Endothelial cell of umbilical vein (primary cell): ENCODE data around the gene CHN2.

ENCODE experiments used
- CTCF ChIP-seq, 2 donors: IDR thresholded peaks; 1 replicate in 1 of 2; 2 replicates in 1 of 2; pipeline ENCODE4 v1.5.1; 2011; ENCODE audit warnings: low read length in 2 of 2, mild to moderate bottlenecking in 2 of 2, moderate library complexity in 2 of 2, control low read depth in 1 of 2, inconsistent platforms in 1 of 2, low read depth in 1 of 2; ENCODE audit not compliant: insufficient read depth in 1 of 2; ENCODE audit errors: extremely low read depth in 1 of 2
- MYC ChIP-seq: IDR thresholded peaks from one replicate; pipeline ENCODE4 v1.6.1; 2011; ENCODE audit warnings: mild to moderate bottlenecking, low read depth, low read length
- POLR2A ChIP-seq: IDR thresholded peaks from 2 replicates; pipeline ENCODE4 v1.6.1; 2012; ENCODE audit warnings: low read depth, mild to moderate bottlenecking, control low read depth, low read length

GRCh38 chr7:29214816-29215215, 20.2 kb downstream of the CHN2 start:
- TF ChIP-seq CTCF (IDR thresholded peaks at IDR 0.05; ENCODE audit: extremely low read depth in 1 of 2, insufficient read depth in 1 of 2, low read depth in 1 of 2, low read length in 2 of 2), result no peak
- no peak for TF ChIP-seq POLR2A
- no peak for TF ChIP-seq MYC
